ENCODE measurements around the gene SSC4D. TPM values are rescaled to one million over a fixed set of nuclear protein-coding genes. Genes with fewer than 3 reads are reported as not detected.

Gene SSC4D
- total and polyA plus RNA-seq, 9 donors: 0.61 to 1.7 (median 0.91) TPM

- Histone ChIP-seq H3K4me1 (ENCODE audit: control insufficient read depth, insufficient read depth, low read length) (peaks cover 21% of the 10 kb centered on the region), H3K27ac (ENCODE audit: low read length) (no peak overlapping the region), H3K9me3 (replicated peaks; ENCODE audit: control insufficient read depth, low read depth, low read length) (no peaks in the 10 kb centered on the region), H3K27me3 (ENCODE audit: control insufficient read depth, insufficient read depth, low read length) (no peaks in the 10 kb centered on the region), H3K4me3 (ENCODE audit: low read length) (no peak overlapping the region), H3K36me3 (ENCODE audit: control insufficient read depth, insufficient read depth, low read length) (peaks cover 56% of the 10 kb centered on the region)
- 100% methylated on average over 1 of the region's 6 CpGs for WGBS (ENCODE audit: insufficient coverage)
- DNase-seq: no peak
Observed at GRCh38 chr7:76343931-76344321, 65.6 kb downstream of the SSC4D start.

GRCh38 chr7:76343294-76343930 is 66.1 kb downstream of the SSC4D start:
- no peak overlapping the region for H3K27ac ChIP-seq (ENCODE audit: low read length)
- no peaks in the 10 kb centered on the region for H3K9me3 ChIP-seq (replicated peaks; ENCODE audit: control insufficient read depth, low read depth, low read length)
- no peaks in the 10 kb centered on the region for H3K27me3 ChIP-seq (ENCODE audit: control insufficient read depth, insufficient read depth, low read length)
- H3K4me1 ChIP-seq (ENCODE audit: control insufficient read depth, insufficient read depth, low read length): peaks cover 21% of the 10 kb centered on the region
- DNase-seq: no peak
- peaks cover 54% of the 10 kb centered on the region for H3K36me3 ChIP-seq (ENCODE audit: control insufficient read depth, insufficient read depth, low read length)
- no peak overlapping the region for H3K4me3 ChIP-seq (ENCODE audit: low read length)
- 86% methylated on average over 1 of the region's 6 CpGs for WGBS (ENCODE audit: insufficient coverage)

- Histone ChIP-seq H3K4me3 (ENCODE audit: low read length) (no peak overlapping the region), H3K9me3 (replicated peaks; ENCODE audit: control insufficient read depth, low read depth, low read length) (no peaks in the 10 kb centered on the region), H3K27ac (ENCODE audit: low read length) (no peak overlapping the region), H3K4me1 (ENCODE audit: control insufficient read depth, insufficient read depth, low read length) (peaks cover 21% of the 10 kb centered on the region), H3K36me3 (ENCODE audit: control insufficient read depth, insufficient read depth, low read length) (peaks cover 51% of the 10 kb centered on the region), H3K27me3 (ENCODE audit: control insufficient read depth, insufficient read depth, low read length) (no peaks in the 10 kb centered on the region)
- 87% methylated on average over 3 of the region's 5 CpGs for WGBS (ENCODE audit: insufficient coverage)
- no peak for DNase-seq
Observed at GRCh38 chr7:76342222-76342621, 67.3 kb downstream of the SSC4D start.

GRCh38 chr7:76340617-76341131 is 68.8 kb downstream of the SSC4D start:
- peak; percentile 51 for DNase-seq
- Histone ChIP-seq H3K27ac (ENCODE audit: low read length) (no peak overlapping the region), H3K27me3 (ENCODE audit: control insufficient read depth, insufficient read depth, low read length) (no peaks in the 10 kb centered on the region), H3K36me3 (ENCODE audit: control insufficient read depth, insufficient read depth, low read length) (peaks cover 36% of the 10 kb centered on the region), H3K4me1 (ENCODE audit: control insufficient read depth, insufficient read depth, low read length) (peaks cover 7% of the 10 kb centered on the region), H3K9me3 (replicated peaks; ENCODE audit: control insufficient read depth, low read depth, low read length) (no peaks in the 10 kb centered on the region), H3K4me3 (ENCODE audit: low read length) (no peak overlapping the region)
- WGBS (ENCODE audit: insufficient coverage): 50% methylated on average over 1 of the region's 3 CpGs

Other genes with a start within 250 kb of the SSC4D start
- 0.31 TPM for gene SRRM3, start 207.8 kb downstream of the SSC4D start, total RNA-seq
- gene SRRM3, start 207.8 kb downstream of the SSC4D start, polyA plus RNA-seq (ENCODE audit: insufficient read depth in 1 of 8, insufficient read length in 8 of 8, low replicate concordance in 1 of 8): under 1 TPM; 0.43 to 0.79 (median 0.53) TPM
- gene HSPB1, start 107.0 kb downstream of the SSC4D start, total RNA-seq: 188 TPM
- gene HSPB1, start 107.0 kb downstream of the SSC4D start, polyA plus RNA-seq (ENCODE audit: insufficient read depth in 1 of 8, insufficient read length in 8 of 8, low replicate concordance in 1 of 8): 1,000 to 10,000 TPM; 1,028 to 2,022 (median 1,528) TPM
- 35.9 TPM for gene YWHAG, start 50.7 kb downstream of the SSC4D start, total RNA-seq
- gene YWHAG, start 50.7 kb downstream of the SSC4D start, polyA plus RNA-seq (ENCODE audit: insufficient read depth in 1 of 8, insufficient read length in 8 of 8, low replicate concordance in 1 of 8): 100 to 1,000 TPM; 129 to 187 (median 171) TPM
- gene ZP3, start 15.3 kb upstream of the SSC4D start, total RNA-seq: 0.49 TPM
- gene ZP3, start 15.3 kb upstream of the SSC4D start, polyA plus RNA-seq (ENCODE audit: insufficient read depth in 1 of 8, insufficient read length in 8 of 8, low replicate concordance in 1 of 8): 10 to 100 TPM in 1 of 8 donors, 1 to 10 TPM in 6, under 1 TPM in 1; 0.77 to 15.0 (median 1.6) TPM
- gene DTX2, start 52.0 kb upstream of the SSC4D start, total RNA-seq: 5.2 TPM
- gene DTX2, start 52.0 kb upstream of the SSC4D start, polyA plus RNA-seq (ENCODE audit: insufficient read depth in 1 of 8, insufficient read length in 8 of 8, low replicate concordance in 1 of 8): 10 to 100 TPM in 2 of 8 donors, 1 to 10 TPM in 6; 7.4 to 11.3 (median 8.0) TPM
- gene UPK3B, start 100.9 kb upstream of the SSC4D start, total RNA-seq: 0.53 TPM
- gene UPK3B, start 100.9 kb upstream of the SSC4D start, polyA plus RNA-seq (ENCODE audit: insufficient read depth in 1 of 8, insufficient read length in 8 of 8, low replicate concordance in 1 of 8): 1 to 10 TPM in 2 of 8 donors, under 1 TPM in 5, not detected in 1; 0.16 to 4.3 (median 0.43) TPM
- gene SPDYE16, start 133.6 kb upstream of the SSC4D start, total RNA-seq: 0.22 TPM
- 1 to 10 TPM in 6 of 8 donors, under 1 TPM in 2; 0.47 to 3.9 (median 1.5) TPM for gene SPDYE16, start 133.6 kb upstream of the SSC4D start, polyA plus RNA-seq (ENCODE audit: insufficient read depth in 1 of 8, insufficient read length in 8 of 8, low replicate concordance in 1 of 8)
- gene POMZP3, start 217.6 kb upstream of the SSC4D start, total RNA-seq: 3.4 TPM
- 10 to 100 TPM in 5 of 8 donors, 1 to 10 TPM in 3; 5.2 to 17.8 (median 11.9) TPM for gene POMZP3, start 217.6 kb upstream of the SSC4D start, polyA plus RNA-seq (ENCODE audit: insufficient read depth in 1 of 8, insufficient read length in 8 of 8, low replicate concordance in 1 of 8)

Data from muscle of leg (tissue), 11 donors.